IPS-NIHi7 (cell line): ENCODE measurements around the gene C14orf119.
"Not testable (repeated sequence)": the region's sequence is repeated elsewhere in the genome, so short reads cannot be mapped to it uniquely, and the experiment has no call there.

Experiments
- DNase-seq: peaks from one replicate; pipeline ENCODE4 v3.0.0; 2012; ENCODE audit warnings: mixed read lengths; ENCODE audit errors: extremely low spot score

The C14orf119 gene

GRCh38 chr14:23089498-23090253 lies 5.6 kb upstream of the C14orf119 start:
- no peak for DNase-seq

- no peak for DNase-seq
Observed at GRCh38 chr14:23090254-23090636, 5.1 kb upstream of the C14orf119 start.

- DNase-seq: no peak
Observed at GRCh38 chr14:23091294-23092225, 3.7 kb upstream of the C14orf119 start.

- DNase-seq: no peak
Observed at GRCh38 chr14:23093104-23093503, 2.2 kb upstream of the C14orf119 start.

GRCh38 chr14:23093526-23093925 lies 1.8 kb upstream of the C14orf119 start:
- DNase-seq: no peak

- peak; percentile 85 for DNase-seq
Observed at GRCh38 chr14:23093991-23094665, 1.2 kb upstream of the C14orf119 start.

- no peak for DNase-seq
Observed at GRCh38 chr14:23094666-23095195, 574 bp upstream of the C14orf119 start, which contains the start of gene ACIN1. Gene ACIN1, minus strand, starts transcription at chr14:23095136. Its CDS starts 24 bp downstream, at chr14:23095112.

GRCh38 chr14:23097786-23098185 lies 2.5 kb downstream of the C14orf119 start:
- DNase-seq: no peak

GRCh38 chr14:23099212-23099861 lies 4.0 kb downstream of the C14orf119 start:
- no peak for DNase-seq

- DNase-seq: no peak
Observed at GRCh38 chr14:23101213-23101970, 6.1 kb downstream of the C14orf119 start.

- no peak for DNase-seq
Observed at GRCh38 chr14:23101986-23102625, 6.8 kb downstream of the C14orf119 start.

GRCh38 chr14:23102801-23103200 lies 7.5 kb downstream of the C14orf119 start:
- no peak for DNase-seq

GRCh38 chr14:23103581-23103980 lies 8.3 kb downstream of the C14orf119 start:
- DNase-seq: no peak

GRCh38 chr14:23104070-23104590 lies 8.8 kb downstream of the C14orf119 start:
- DNase-seq: no peak

GRCh38 chr14:23104591-23105347 lies 9.5 kb downstream of the C14orf119 start, which contains the start of gene CIROP:
Gene CIROP, minus strand, starts transcription at chr14:23104989. Its CDS starts 69 bp downstream, at chr14:23104920.
- DNase-seq: no peak

GRCh38 chr14:23105348-23105824 lies 10.1 kb downstream of the C14orf119 start:
- DNase-seq: no peak

GRCh38 chr14:23106747-23107045 lies 11.4 kb downstream of the C14orf119 start:
- DNase-seq: no peak

GRCh38 chr14:23107620-23108019 lies 12.3 kb downstream of the C14orf119 start:
- DNase-seq: not testable (repeated sequence)

GRCh38 chr14:23108169-23108568 lies 12.9 kb downstream of the C14orf119 start:
- not testable (repeated sequence) for DNase-seq
